GM19043 (cell line): ENCODE data around the gene TSPYL2.

Experiments used
- ATAC-seq: cut with Tn5 transposase; IDR thresholded peaks from one replicate; pipeline ENCODE4 v1.9.1; 2021; ENCODE audit warnings: low read depth; ENCODE audit not compliant: unreplicated experiment

The TSPYL2 gene

DNA sequence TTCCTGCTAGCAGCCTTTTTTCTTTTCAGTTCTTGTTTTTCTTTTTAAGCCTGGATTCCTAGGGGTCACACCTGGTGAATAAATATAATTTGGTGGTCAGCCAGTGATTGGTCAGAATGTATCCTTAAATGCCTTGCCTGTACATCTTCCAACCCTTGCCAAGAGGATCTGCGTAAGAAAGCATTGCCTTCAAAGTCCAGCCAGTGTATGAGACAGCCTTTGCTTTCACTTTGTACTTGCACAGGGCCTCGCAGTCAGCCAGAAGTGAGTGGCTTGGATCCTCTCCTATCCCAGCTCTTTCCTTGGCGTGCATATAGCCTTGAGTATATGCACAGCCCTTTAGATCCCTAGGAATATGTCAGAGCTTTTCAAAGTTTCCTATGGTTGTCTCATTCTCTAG is 33.9 kb downstream of the TSPYL2 start:
- ATAC-seq = no peak

DNA sequence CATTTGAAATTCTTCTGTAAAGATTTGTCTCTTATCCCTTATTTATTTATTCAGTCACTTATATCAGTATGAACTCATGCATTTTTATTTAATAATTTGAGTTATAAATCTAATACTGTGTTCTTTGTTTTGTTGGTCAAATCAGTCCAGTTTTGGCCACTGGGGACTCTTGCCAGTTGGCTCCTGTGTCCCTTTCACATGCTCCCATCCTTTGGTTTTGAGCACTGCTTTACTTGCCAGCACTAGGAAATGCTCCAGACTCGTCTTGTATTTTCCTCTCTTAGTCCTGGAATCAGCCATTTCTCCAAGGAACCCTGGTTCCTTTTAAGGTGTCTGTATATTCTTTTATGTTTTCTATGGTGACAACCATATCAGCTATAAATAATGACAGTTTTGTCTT is 39.8 kb downstream of the TSPYL2 start:
- no peak for ATAC-seq

DNA sequence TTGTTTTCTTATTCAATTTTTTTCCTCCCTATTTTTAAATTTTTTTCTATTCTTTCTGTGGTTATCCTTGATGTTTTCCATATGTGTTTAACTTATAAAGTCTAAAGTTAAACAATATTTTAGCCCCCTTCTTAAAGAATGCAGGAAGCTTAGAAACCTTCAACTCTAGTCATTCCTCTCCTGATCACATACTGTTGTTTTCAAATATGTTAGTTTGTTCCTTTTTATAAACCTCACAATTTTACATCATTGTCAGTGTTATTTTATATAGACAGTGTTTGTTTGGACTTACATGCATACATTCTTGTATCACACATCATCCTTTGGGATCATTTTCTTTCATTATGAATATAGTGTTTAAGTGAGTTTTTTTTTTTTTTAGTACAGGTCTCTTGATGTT is 43.3 kb downstream of the TSPYL2 start:
- ATAC-seq = no peak

DNA sequence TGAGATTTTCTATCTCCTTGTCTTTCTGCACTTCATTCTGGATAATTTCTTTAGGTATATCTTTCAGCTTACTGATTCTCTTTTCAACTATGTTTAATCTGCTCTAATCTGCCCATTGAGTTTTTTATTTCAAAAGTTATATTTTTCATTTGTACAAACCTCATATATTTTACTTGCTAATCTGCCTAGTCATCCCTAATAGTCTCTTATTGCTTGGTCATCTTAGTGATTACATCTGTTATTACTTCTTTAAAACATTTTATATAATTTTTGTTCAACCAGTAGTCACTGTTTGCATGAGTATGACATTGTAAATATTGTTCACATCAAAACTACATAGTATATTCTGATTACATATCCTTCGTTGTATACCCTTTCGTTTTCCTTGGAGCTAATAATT is 44.2 kb downstream of the TSPYL2 start:
- no peak for ATAC-seq

DNA sequence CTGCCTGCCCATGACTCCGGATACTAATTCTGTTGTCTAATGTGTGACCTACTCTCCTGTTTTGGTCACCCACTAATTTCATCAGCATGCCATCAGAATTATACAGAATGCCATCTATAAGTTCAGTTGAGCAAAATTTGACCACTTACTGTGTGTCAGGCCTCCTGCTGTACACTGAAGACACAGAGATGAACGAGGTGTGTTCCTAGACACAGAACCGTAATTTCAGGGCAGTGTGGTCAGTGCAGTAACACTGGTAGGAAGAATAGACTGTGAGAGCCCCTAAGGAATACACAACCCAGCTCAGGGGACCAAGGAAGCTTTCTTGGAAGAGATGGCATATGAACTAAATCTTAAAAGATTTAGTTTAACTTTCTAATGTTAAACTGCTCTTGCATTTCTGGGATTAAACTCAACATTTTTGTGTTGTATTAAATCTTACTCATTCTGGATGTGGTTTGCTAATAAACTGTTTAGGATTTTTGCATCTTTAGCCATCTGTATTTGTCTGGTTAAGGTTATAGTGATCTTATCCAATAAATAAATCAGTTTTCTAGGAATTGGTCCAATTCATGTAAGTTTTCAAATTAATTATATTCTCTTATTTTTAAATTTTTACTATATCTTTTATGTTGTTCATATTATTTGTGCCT is 46.1 kb downstream of the TSPYL2 start:
- no peak for ATAC-seq

DNA sequence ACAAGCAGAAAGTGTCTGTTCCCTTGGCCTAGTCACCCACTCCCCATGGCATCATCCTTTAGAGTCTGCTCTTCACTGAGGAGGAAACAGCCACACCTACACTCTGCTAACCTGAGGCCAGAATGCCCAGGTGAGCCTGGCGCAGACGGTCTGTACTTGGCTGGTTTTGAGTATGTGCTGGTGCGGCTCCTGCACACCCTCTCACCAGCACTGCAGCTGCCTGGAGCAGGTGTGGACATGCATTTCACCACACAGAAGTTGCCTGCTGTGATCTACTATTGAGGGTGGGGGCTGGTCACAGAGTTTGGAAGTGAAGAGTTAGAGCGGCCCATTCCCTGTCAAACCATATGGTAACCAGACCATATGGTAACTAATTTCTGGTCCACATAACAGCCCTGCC is 51.2 kb downstream of the TSPYL2 start:
- ATAC-seq = no peak

DNA sequence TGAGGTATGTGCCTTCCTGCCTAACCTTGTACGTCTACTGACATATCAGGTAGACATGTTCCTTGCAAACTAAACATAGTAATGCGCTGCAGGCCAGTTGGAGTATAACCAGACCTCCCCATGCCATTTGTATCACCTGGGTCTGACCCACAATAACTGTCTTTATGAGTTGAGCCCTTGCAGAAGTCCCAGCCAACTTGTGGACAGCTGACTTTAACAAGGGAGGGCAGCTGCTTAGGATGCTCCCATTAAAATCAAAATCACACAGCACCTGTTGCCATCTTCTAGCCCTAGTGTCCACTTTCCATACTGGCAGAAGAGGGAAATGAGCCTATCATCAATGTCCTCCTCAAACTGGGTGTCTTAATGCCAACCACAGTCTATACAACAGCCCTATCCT is 53.4 kb downstream of the TSPYL2 start:
- no peak for ATAC-seq
